GM19397 (cell line): ENCODE data around the gene DHRS11.

Source experiments
- ATAC-seq: cut with Tn5 transposase; IDR thresholded peaks from one replicate; pipeline ENCODE4 v1.9.1; 2021; ENCODE audit warnings: mild to moderate bottlenecking, moderate library complexity; ENCODE audit not compliant: unreplicated experiment

DHRS11 gene

GRCh38 chr17:36591434-36592315 is at the start of gene DHRS11:
DHRS11 (plus strand) TSS chr17:36591879; CDS start chr17:36592010, 131 bp downstream.
- ATAC-seq, result peak; percentile 85

- no peak for ATAC-seq
These were observed 48.9 kb upstream of the DHRS11 start for GRCh38 chr17:36542755-36543154.

- peak; percentile 1 for ATAC-seq
These were observed 47.7 kb upstream of the DHRS11 start for GRCh38 chr17:36544044-36544306.

- peak; percentile 59 for ATAC-seq
These were observed 47.2 kb upstream of the DHRS11 start, which contains the start of gene GGNBP2 for GRCh38 chr17:36544307-36545076. GGNBP2 (plus strand) TSS chr17:36544919; CDS start chr17:36545725, 806 bp downstream.

GRCh38 chr17:36545077-36545464 is 46.6 kb upstream of the DHRS11 start:
- ATAC-seq, result peak; percentile 41

GRCh38 chr17:36545465-36546417 is 45.9 kb upstream of the DHRS11 start:
- ATAC-seq, result peak; percentile 61

- no peak for ATAC-seq
These were observed 45.1 kb upstream of the DHRS11 start for GRCh38 chr17:36546418-36547093.

GRCh38 chr17:36547776-36548175 is 43.9 kb upstream of the DHRS11 start:
- no peak for ATAC-seq

GRCh38 chr17:36550491-36551417 is 40.9 kb upstream of the DHRS11 start:
- ATAC-seq, result no peak

GRCh38 chr17:36553459-36553858 is 38.2 kb upstream of the DHRS11 start:
- ATAC-seq, result no peak

- no peak for ATAC-seq
These were observed 25.6 kb upstream of the DHRS11 start for GRCh38 chr17:36566081-36566480.

GRCh38 chr17:36575028-36575427 is 16.7 kb upstream of the DHRS11 start:
- no peak for ATAC-seq

GRCh38 chr17:36576793-36577192 is 14.9 kb upstream of the DHRS11 start:
- no peak for ATAC-seq

- ATAC-seq, result no peak
These were observed 13.0 kb upstream of the DHRS11 start for GRCh38 chr17:36578671-36579070.

GRCh38 chr17:36583787-36584186 is 7.9 kb upstream of the DHRS11 start:
- no peak for ATAC-seq

GRCh38 chr17:36586138-36586537 is 5.5 kb upstream of the DHRS11 start:
- ATAC-seq, result no peak

- ATAC-seq, result no peak
These were observed 1.6 kb upstream of the DHRS11 start for GRCh38 chr17:36590082-36590481.

- ATAC-seq, result no peak
These were observed 637 bp downstream of the DHRS11 start for GRCh38 chr17:36592316-36592715.

GRCh38 chr17:36592716-36593321 is 1.1 kb downstream of the DHRS11 start:
- no peak for ATAC-seq
